Type B pancreatic cell (in vitro differentiated cells): ENCODE measurements around the gene DIAPH1. TPM values are rescaled to one million over a fixed set of nuclear protein-coding genes. Genes with fewer than 3 reads are reported as not detected.

Experiments used
- DNase-seq: peaks from one replicate; pipeline ENCODE4 v3.0.0; 2021; ENCODE audit warnings: mixed read lengths; ENCODE audit not compliant: unreplicated experiment; ENCODE audit errors: extremely low spot score
- H3K27ac Mint-ChIP-seq: 2 replicates; pipeline ENCODE4 v1.8.0; 2021; ENCODE audit warnings: mild to moderate bottlenecking, mixed read lengths
- H3K27me3 Mint-ChIP-seq: 2 replicates; pipeline ENCODE4 v1.8.0; 2021; ENCODE audit warnings: mixed read lengths
- H3K36me3 Mint-ChIP-seq: 2 replicates; pipeline ENCODE4 v1.8.0; 2021; ENCODE audit warnings: mixed read lengths
- H3K4me1 Mint-ChIP-seq: one replicate; pipeline ENCODE4 v1.8.0; 2021; ENCODE audit warnings: mixed read lengths; ENCODE audit not compliant: unreplicated experiment
- H3K4me3 Mint-ChIP-seq: 2 replicates; pipeline ENCODE4 v1.8.0; 2021; ENCODE audit warnings: mild to moderate bottlenecking, mixed read lengths
- H3K9me3 Mint-ChIP-seq: 2 replicates; pipeline ENCODE4 v1.8.0; 2021; ENCODE audit warnings: mixed read lengths
- CTCF ChIP-seq: fragments of 200-600 bp; sonication (generic); conservative IDR thresholded peaks from 2 replicates; pipeline ENCODE4 v1.5.0; 2021; ENCODE audit warnings: antibody characterized with exemption, mild to moderate bottlenecking
- total RNA-seq: library from RNA; stranded (reverse); gene quantifications from 2 replicates; pipeline ENCODE4 v1.2.1, GENCODE V29; 2021; ENCODE audit warnings: low replicate concordance

DIAPH1 gene
- total RNA-seq, 1 donor from 2014 or later, result 79.6 TPM

- H3K27ac Mint-ChIP-seq, result peak overlapping the region; percentile 58
- no peak for DNase-seq
Observed at GRCh38 chr5:141494761-141495452, 123.9 kb downstream of the DIAPH1 start.

GRCh38 chr5:141493500-141494422, 125.0 kb downstream of the DIAPH1 start:
- Mint-ChIP-seq H3K9me3 (no peaks in the 10 kb centered on the region), H3K36me3 (peaks cover 28% of the 10 kb centered on the region), H3K27me3 (peaks cover 23% of the 10 kb centered on the region), H3K4me3 (peak overlapping the region; percentile 59), H3K27ac (peak overlapping the region; percentile 54), H3K4me1 (peaks cover 21% of the 10 kb centered on the region)
- DNase-seq, result no peak
- no peak for TF ChIP-seq CTCF

More at GRCh38 chr5:141494761-141495452, 123.9 kb downstream of the DIAPH1 start:
- peaks cover 25% of the 10 kb centered on the region for H3K36me3 Mint-ChIP-seq
- no peaks in the 10 kb centered on the region for H3K9me3 Mint-ChIP-seq
- H3K4me1 Mint-ChIP-seq, result peaks cover 21% of the 10 kb centered on the region
- H3K4me3 Mint-ChIP-seq, result peak overlapping the region; percentile 59
- H3K27me3 Mint-ChIP-seq, result peaks cover 23% of the 10 kb centered on the region
- TF ChIP-seq CTCF, result no peak

GRCh38 chr5:141492168-141492885, 126.5 kb downstream of the DIAPH1 start:
- Mint-ChIP-seq H3K27me3 (peaks cover 23% of the 10 kb centered on the region), H3K27ac (no peak overlapping the region), H3K4me1 (peaks cover 21% of the 10 kb centered on the region), H3K36me3 (peaks cover 34% of the 10 kb centered on the region), H3K9me3 (peaks cover 5% of the 10 kb centered on the region), H3K4me3 (peak overlapping the region; percentile 44)
- TF ChIP-seq CTCF, result no peak
- no peak for DNase-seq

GRCh38 chr5:141491323-141492167, 127.3 kb downstream of the DIAPH1 start:
- TF ChIP-seq CTCF, result no peak
- H3K9me3 Mint-ChIP-seq, result peaks cover 5% of the 10 kb centered on the region
- peaks cover 41% of the 10 kb centered on the region for H3K36me3 Mint-ChIP-seq
- peak overlapping the region; percentile 44 for H3K4me3 Mint-ChIP-seq
- peaks cover 24% of the 10 kb centered on the region for H3K27me3 Mint-ChIP-seq
- H3K4me1 Mint-ChIP-seq, result peaks cover 20% of the 10 kb centered on the region
- no peak overlapping the region for H3K27ac Mint-ChIP-seq
- DNase-seq, result no peak

- H3K27me3 Mint-ChIP-seq, result peaks cover 26% of the 10 kb centered on the region
- no peak overlapping the region for H3K27ac Mint-ChIP-seq
- peaks cover 44% of the 10 kb centered on the region for H3K36me3 Mint-ChIP-seq
- H3K4me3 Mint-ChIP-seq, result no peak overlapping the region
- peaks cover 5% of the 10 kb centered on the region for H3K9me3 Mint-ChIP-seq
- TF ChIP-seq CTCF, result no peak
- no peak for DNase-seq
- H3K4me1 Mint-ChIP-seq, result peaks cover 12% of the 10 kb centered on the region
Observed at GRCh38 chr5:141490771-141491170, 128.0 kb downstream of the DIAPH1 start.
